Activated CD4-positive, alpha-beta T cell treated with anti-CD3 and anti-CD28 coated beads for 1 hour (primary cell): Measurements from ENCODE around the gene TIAM1.

Experiments used
- DNase-seq: peaks from one replicate; pipeline ENCODE4 v3.0.0-alpha.2; 2020

Gene TIAM1

DNA sequence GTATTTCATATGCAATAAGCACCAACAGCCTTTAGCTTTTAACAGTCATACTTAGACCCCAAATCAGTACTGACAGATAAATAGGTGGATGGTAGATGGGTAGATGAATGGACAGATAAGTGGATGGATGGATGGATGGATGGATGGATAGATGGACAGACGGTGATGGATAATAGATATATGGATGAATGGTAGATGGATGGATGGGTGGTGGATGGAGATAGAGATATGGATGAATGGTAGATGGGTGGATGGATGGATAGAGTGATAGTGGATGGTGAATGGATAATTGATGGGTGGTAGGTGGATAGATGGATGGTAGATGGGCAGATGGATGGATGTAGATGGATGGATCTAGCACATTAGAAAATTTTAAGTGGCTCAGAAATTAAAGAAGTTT, 62.5 kb downstream of the TIAM1 start:
- DNase-seq: no peak

DNA sequence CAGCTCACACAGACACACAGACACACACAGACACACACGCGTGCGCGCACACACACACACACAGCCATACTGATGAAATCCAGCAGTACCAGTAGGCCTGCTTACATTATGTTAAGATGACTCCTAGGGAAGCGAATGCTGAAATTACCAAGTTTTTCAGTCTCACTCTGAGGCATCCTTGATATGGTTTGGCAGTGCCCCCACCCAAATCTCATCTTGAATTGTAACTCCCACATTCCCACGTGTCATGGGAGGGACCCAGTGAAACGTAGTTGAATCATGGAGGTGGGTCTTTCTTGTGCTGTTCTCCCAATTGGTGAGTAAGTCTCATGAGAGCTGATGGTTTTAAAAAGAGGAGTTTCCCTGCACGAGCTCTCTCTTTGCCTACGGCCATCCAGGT, 64.1 kb downstream of the TIAM1 start:
- no peak for DNase-seq

DNA sequence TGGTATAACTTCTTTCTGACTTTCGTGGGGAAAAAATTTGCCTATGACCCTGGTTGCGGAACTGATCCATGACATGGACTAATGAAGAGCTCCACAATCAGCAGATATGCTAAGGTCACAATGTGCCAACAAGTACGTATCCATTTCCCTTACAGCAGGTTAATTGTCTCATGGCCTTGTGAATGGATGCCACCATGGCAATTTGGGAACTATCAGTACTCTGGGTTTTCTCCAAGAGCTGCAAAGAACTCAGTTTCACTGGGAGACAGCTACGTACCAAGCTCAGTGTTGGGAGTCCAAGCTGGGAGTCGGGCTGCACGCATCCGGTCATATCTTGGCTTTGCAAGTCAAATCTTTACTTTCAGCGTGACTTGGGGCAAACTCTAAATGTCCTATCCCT, 64.8 kb downstream of the TIAM1 start:
- DNase-seq: no peak

DNA sequence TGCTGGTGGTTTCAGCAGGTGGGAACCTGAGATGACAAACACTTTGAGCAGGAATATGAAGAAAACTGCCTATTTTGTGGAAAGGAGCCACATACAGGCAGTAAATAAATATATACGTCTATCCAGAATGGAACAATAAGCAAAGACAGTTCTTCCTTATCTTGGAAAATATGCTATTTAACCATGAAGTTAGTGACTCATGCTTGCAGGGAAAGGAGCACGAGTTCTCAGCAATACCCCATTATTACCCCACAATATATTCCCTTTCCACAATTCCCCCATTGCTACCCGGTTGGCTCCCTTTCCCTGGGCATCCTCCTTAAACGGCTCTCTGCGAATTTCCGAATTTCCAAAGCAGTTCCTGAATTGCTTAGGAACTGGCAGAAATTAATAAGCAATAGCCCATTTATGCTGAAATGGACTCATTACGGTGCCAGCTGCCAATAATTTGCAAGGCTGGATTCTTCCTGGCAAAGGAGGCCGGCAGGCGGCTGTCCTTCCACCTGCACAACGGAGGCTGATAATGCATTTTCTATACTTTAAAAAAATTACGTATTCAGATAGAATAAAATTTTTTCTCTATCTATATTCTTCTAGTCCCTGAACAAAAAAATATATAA, 65.4 kb downstream of the TIAM1 start:
- no peak for DNase-seq

DNA sequence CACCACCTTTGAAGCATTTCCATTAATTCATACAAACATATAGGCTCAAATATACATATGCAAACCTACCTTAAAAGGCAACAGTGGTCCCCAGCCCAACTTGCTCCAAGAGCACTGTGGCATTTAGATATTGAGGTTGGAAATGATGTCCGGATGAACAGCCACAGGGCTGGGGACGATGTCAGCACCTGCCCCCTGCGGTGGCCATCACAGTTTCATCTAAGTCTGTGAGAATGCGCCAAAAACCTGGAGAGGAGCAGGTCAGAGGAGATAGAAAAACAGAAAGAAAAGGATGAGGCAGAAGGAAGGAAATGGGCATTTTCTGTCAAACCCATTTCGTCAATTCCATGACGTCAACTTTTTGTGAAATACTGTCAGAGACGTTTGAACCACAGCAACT, 67.4 kb downstream of the TIAM1 start:
- DNase-seq: no peak

DNA sequence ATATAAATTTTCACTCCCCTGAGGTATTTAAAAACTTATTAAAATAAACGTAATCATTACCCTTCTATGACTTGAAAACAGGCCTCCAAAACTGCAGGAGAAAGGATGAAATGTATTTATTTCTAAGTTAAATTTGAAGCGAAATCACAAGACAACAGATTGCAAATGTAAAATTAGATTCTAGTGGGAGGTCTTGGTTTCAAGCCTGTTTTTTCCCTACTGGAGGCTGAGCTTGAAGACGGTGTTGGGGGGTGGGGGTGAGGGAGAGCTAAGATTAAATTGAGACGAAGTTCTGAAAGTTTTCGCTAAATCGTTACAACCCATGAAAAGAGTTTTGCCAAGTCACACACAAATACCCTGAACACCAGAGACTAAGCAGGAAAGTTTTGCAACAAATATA, 68.2 kb downstream of the TIAM1 start:
- no peak for DNase-seq

DNA sequence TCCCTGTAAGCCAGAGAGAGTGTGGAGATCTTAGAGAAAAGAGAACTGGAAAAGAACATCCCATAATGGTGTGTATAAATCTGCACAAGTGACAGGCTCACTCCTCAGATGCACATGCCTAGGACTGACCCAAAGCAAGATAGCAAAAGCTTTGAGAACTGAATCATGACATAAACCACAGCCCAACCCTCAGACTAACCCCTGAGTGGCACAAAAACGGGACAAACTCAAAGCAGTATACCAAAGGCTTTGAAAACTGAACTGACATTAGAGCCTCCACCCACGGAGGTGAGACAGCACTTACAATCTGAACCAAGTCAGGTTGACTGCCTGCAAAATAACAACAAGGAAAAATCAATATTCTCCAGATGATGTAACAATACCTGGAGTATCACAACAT, 70.8 kb downstream of the TIAM1 start:
- DNase-seq: no peak

DNA sequence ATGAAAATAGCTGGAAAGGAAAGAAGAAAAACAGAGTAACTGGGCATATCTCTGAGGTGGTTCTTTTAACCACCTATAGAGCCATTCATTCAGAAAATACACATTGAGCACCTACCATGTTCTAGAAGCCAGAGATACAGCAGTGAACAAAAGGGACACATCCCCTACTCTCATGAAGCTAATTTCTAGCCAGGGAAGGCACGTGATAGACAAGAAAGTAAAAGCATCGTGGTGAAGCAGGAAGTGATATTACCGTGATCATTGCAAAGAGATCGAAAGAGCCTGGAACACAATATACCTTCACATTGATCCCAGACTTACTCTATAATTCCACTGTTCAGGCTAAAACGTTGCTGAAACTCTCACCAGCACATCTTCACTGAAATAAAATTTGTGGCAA, 76.0 kb downstream of the TIAM1 start:
- DNase-seq: no peak

DNA sequence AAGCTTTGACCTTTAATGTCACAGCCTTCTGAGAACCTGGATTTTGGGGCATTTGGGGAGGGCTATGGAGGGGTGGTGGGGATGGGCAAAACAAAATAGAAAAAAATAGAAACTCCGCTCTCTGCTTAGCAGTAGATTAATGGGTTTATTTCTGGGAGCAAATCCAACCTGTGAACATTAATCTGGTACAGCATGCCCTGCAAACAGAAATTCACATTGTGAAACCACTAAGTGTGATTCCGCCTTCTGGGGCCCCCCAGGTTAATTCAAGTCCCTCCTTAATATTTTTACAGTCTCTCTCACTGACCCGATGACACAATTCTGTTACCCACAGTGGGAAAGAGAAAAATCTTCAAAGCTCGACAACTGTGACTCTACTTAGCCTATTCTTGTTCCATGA, 76.4 kb downstream of the TIAM1 start:
- DNase-seq: no peak

DNA sequence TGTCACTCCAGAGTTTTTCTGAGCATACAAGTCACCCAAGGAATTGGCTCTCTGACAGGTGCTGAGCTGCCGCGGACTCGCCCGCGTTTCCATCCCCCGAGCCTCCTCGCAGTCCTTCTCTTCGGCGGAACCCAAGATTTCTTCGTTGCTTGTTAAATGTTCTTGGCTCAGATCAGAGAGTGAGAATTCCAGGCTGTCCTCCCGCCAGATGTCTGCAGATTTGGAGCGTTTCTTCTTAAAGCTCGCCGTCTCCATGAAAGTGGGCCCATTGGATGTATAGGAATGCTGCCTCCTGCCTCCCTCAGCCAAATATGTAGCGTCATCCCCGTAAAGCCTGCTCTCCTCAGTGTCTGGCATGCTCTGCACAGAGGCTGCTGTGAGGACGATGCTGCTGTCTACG, 77.8 kb downstream of the TIAM1 start:
- DNase-seq: no peak

DNA sequence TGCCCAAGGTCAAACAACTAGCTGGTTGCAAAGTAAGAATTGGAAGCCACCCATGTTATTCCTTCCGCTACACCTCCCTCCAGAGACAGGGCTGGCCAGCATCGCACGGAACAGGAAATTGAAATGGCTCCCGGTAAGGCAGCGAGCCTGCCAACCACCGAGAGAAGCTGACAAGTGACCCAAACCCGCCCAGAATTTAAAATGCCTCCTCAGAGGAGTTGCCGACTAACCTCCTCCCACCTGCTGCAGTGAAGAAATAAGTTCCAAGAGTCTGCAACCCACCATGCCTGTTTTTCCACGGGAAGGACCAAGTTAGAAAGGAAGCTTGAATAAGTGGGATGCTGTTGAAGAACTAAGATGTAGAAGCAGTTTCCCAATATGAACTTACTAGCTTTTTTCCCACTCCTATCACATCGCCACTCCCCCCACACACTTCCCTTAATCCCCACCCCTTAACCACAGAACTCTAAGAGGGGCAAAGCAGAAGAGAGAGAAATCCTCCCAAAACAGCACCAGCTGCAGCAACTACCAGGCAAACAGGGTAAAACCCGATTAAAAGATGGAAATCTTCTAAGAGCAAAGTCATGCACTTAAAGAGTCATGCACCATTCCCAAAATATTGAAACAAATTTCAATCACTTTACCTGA, 78.6 kb downstream of the TIAM1 start:
- DNase-seq: no peak

DNA sequence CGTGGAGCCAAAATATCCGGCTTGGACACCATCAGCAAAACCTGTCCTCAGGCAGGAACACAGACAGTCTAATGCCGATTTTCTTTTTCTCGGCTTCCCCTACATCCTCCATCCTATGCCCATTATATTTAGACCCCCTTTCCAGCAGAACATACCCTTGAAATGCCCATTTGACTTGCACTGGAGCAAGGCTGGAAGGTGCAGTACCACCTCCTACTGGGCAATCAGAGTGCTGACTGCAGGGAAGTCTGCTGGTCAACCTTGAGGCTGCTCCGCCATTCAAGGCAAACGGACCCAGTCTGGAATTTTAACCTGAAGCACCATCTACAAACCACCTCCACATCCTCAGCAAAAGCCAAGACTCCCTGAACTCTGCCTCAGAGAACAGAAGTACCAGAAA, 79.5 kb downstream of the TIAM1 start:
- no peak for DNase-seq

DNA sequence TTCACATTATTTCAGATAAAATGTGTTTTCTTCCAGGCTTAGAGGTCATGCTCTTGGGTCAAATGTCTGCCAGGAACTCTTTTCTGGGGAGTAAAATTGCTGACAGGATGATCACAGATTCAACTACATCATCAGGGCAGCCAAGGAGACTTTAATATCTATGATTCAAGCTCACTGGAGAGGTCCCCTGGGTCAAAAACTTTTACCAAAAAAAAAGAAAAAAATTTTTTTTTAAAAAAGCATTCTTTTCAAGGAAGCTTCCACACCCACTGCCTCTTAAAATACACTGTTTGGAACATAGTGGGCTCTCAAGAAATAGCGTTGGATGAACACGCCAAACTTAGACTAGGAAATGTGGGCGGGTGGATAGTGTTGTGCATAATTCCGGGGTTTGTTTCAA, 81.3 kb downstream of the TIAM1 start:
- no peak for DNase-seq

DNA sequence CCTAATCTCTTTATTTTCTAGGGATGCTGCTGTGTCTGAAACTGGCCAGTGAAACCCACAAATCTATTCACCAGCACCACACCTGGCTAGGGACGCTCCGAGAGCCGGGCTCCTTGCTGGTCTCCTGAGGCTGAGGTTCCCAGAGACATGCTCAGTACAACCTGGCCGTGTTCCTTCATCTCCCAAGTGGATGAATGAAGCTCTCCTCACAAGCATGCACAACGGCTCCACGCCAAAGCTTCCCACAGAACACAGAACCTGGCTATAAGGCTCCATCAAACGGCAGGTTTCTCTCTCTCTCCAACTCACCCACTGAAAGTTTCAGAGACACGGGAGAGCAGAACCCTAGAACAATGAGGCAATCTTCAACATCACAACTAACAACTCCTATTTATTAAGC, 82.3 kb downstream of the TIAM1 start:
- no peak for DNase-seq

DNA sequence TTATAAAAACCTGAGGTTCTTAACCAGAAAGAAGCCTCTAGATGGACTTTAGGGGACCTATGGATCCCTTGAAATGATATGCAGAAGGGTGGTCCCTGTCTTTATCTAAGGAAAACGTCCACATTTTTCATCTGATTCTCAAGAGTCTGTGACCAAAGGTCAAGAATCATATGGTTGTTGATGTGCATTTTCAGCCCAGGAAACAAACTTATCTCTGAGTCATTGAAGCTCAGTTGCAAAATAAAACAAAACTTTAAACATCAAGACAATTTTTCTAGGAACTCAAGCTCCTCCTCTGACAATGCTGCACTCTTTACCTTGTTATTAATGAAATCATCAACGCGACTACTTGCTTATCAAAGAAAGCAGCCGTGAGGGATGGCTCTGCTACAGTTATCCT, 83.3 kb downstream of the TIAM1 start:
- DNase-seq: no peak

DNA sequence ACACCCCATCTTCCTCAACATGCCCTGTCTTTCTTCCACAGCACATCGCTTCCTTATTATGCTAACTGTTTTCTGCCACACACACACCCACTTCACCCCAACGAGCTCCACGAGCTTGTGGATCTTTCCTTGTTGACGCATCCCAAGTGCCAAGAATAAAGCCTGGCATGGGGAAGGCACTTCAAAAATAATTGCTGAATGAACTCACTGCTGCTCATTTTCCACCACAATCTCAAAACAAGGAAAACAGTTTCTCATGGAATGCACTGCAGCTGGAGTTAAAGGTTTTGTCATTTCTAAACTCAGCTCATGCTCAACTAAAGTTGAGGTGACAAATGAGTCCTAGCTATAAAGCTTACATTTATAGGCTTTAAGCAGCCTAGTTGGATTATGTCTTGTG, 86.0 kb downstream of the TIAM1 start:
- DNase-seq: no peak

DNA sequence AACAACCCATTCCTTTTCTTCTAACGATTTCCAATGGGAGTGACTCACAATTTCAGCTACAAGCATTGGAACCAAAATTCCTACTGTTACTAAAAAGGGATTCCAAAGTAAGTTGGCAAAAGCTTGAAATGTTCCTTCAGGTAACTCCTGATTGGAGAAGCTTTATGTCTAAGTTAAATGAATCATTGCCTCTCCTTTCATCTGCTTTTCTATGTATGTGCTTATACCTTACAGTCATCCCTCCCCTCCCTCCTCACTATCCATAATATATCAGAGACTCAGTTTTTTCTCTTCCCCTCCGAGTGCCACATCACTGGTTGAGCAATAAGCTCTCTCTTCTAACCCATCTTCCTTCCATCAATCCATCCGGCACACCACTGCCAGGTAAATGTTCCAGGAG, 86.8 kb downstream of the TIAM1 start:
- DNase-seq: no peak

DNA sequence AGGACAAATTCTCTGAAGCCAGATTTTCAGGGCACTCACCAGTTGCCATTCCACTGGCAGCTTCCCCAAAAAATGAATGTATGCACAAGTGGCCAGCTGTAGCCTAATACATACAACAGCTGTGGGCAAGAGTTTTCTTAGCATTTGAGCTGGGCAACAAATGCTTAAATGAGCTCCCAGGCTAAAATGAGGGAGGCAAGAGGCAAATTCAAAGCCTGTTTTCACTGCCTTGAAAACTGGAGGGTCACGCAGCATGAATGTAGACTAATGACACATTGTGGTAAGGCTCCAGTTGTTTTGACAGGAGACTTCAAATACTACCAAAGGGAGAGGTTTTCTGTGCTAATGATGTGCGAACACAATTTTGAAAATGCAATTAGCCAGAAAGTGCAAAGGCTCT, 88.2 kb downstream of the TIAM1 start:
- no peak for DNase-seq

DNA sequence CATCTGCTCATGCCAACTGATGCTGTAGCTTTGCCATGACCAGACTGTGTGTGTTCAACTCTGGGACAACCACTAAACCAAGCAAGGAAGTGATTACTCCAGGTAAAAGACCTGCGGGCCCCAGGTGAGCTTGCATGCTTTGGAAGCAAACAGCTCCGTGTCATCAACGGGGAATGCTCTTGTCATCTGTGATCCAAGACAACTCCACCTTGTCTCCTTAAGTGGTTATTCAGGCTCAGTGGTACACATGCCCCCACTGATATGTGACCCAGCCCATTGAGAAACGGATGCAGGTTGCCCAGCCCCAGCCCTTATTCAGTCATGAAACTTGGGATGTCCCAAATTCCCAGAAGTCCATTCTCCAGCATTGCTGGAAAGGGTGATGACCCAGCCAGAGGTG, 89.0 kb downstream of the TIAM1 start:
- DNase-seq: no peak

DNA sequence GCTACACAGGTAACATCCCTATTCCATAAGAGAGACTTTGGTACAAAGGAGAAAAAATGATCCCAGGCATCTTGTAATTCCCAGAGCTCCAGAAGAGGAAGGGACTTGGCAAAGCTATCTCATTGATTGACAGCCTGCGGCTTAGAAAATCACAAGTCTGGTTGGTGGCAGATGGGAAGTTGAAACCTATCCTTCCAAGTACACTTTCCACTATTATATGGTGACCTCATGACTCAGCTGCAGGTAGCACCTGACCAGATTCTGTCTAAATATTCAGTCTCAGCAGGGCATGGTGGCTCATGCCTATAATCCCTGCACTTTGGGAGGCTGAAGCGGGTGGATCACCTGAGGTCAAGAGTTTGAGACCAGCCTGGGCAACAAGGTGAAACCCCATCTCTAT, 89.9 kb downstream of the TIAM1 start:
- no peak for DNase-seq

DNA sequence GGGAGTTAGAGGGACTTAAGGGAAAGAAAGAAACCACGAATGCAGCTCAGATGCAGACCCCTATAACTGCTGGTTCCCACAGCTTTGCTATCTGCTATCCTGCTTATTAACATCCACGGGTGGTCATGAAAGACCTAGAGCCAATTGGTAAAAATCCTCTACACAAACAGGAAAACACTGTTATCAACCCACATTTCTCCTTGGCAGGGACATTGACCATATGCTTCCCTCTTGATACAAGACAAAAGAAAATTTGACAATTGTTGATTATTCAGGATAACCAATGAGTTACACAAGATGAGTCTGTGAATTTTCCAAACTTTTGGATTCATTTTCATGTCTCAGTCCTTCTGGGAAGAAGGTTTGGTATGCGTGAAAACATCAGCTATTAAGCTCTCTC, 90.4 kb downstream of the TIAM1 start:
- DNase-seq: no peak

DNA sequence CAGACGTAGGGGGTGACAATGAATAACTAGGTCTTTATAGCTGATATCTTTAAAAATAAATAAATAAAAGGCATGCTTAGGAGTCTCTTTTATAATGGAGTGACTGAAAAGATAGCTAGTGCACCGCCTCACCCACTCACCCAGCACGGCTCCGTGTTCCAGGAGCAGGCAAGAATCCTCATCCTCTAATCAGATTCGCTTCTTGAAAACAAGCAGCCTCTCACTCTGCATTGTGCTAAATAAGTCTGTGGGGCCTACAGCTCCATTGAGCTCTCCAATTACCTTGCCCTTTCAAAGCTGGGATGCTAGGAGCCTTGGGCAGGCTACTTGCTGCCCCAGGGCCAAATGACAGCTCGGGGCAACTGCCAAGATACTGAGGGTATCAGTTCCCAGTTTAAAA, 91.5 kb downstream of the TIAM1 start:
- DNase-seq: no peak

DNA sequence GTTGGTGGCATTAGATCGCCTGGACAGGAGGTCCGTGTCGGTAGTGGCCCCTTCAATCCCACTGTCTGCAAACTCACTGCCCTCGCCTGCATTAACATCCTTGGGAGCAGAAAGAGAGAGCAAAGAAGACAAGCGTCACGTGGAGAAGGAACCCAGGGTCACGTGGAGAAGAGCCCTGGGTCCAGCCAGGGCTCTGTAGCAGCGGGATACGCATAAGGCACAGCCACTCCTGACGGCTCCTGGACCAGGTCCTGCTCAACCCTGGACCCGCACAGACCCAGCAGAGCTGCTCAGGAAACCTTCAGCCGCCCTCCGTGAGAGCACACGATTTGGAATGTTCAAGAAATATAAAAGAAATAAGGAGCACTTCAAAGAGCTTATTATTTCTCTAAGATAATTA, 92.0 kb downstream of the TIAM1 start:
- no peak for DNase-seq

DNA sequence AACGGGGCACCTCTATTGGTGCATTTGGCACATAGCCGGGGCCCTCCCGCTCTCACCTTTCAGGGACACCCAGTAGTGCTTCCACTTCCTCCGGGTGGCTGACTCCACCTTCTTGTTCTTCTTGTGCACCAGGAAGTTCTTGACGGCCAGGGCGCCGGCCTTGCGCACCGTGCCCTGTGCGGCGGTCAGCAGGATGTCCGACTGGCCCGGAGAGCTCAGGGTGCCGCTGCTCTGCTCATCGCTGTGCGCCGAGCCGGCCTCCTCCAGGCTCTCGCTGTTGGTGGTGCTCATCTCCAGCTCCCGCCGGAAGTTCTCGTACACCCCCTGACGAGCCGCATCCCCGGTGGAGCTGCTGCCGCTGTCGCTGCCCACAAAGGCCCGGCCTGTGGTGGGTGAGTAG, 92.4 kb downstream of the TIAM1 start:
- DNase-seq: no peak

DNA sequence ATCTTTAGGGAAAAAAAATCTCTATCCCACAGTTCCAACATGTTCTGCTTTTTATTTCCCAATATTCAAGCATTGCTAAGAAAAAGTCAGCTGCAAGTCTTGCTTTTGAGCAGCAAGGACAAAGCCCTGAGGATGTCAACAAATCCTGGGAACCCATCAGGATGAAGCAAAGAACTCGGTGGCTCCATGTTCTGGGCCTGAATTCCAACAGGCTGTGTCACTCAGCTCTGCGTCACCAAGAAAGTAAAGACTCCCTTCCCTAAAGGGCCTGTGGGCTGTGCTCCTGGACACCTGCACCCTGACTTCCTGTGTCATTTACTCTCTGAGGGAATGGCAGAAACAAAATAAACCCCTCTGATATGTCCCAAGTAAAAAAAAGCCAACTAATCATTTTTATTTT, 95.5 kb downstream of the TIAM1 start:
- DNase-seq: no peak

DNA sequence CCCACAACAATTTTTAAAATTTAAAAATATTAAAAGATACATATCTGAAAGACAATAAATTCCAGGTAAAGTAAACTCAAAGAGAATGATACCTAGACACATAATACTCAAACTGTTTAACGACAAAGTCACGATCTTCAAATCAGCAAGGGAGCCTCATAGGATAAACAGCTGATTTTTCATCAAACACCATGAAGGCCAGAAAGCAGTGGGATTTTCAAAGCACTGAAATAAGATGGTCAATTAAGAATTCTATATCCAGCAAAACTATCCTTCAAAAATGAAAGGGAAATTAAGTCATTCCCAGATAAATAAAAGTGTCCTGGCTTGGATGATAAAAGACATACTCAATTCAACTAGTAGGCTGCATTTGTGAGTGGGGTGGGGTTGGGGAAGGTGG, 100.5 kb downstream of the TIAM1 start:
- no peak for DNase-seq
